Stimulated activated CD8-positive, alpha-beta memory T cell treated with anti-CD3 and anti-CD28 coated beads, Interleukin-2, amount 100 ng/mL, for 1 hour (primary cell): ENCODE results near the gene GPNMB.

Source experiments
- DNase-seq, 2 donors: peaks; one replicate each; pipeline ENCODE4 v3.0.0-alpha.2; 2020; ENCODE audit warnings: low read depth in 2 of 2

GPNMB gene

DNA sequence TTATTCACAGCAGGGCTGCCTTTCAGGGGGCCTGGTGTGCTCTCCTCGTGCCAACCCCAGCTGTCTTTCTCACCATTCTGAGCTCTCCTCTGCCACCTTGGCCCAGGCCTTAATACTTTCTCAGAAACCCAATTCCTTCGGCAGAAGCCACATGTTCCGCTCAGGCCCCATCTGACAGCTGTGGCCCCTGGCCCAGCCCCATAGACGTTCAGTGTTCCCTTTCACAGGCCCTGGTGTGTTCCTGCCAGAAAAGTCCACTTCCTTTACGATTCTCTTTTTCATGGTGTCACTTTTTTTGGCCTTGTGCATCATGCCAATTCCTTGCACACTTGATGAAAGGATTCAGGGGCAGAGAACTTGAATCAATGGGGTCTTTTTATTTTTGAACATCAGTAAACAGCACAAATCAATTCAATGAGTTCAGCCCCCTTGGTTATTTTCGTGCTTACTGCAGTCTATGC lies 15.9 kb upstream of the GPNMB start:
- no peak for DNase-seq

GRCh38 chr7:23232966-23233365 lies 13.6 kb upstream of the GPNMB start:
- DNase-seq: no peak

GRCh38 chr7:23234569-23235296 lies 11.8 kb upstream of the GPNMB start:
- DNase-seq: no peak

- no peak for DNase-seq
These were observed 10.8 kb upstream of the GPNMB start for GRCh38 chr7:23235813-23236221.

- DNase-seq: no peak
These were observed 9.6 kb upstream of the GPNMB start for GRCh38 chr7:23237000-23237399.

DNA sequence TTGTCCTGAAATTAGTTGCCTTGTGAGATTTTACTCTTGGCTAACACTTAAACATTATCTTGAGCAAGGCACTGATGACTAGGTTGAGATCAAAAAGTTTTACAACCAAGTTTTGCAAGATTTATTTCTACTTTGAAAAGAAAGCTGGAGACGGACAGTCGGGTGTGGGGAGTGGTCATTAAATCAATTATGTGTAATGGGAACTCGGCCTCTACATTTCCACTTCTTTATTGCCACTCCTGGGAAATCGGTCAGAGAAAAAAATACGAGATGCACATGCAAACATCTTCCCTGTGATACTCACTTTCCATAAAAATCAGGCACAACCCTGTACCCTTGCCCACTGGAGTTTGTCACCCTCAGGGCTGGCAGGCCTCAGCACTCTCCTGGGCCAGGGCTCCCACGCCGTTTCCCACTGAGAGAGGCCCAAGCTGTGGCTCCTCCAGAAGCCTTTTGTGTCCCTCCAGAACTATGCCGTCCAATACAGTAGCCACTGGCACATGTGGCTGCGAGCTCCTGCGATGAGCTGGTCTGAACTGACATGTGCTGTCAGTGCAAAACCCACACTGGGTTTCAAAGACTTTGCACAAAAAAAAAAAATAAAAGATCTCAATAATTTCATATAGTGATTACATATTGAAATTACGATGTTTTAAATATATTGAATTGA lies 7.5 kb upstream of the GPNMB start:
- no peak for DNase-seq

DNA sequence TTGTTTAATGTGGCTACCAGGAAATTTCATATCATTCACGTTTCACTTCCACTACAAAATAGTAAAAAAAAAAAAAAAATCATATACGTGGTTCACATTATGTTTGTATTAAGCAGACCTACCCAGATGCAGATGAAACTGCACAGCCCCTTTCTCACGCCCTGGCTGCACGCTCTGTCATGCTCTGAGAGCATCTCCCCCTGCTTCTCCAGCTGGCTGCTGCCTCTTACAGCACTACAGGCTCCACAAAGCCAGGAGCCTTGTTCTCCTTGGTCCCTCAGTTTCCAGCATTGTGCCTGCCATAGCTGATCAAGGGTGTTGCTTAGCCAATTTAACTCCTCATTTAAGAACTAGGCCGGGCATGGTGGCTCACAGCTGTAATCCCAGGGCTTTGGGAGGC lies 6.9 kb upstream of the GPNMB start:
- no peak for DNase-seq

GRCh38 chr7:23242321-23242720 lies 4.3 kb upstream of the GPNMB start:
- no peak for DNase-seq

GRCh38 chr7:23242935-23243334 lies 3.6 kb upstream of the GPNMB start:
- no peak for DNase-seq

GRCh38 chr7:23247046-23247602 lies 549 bp downstream of the GPNMB start:
- DNase-seq: no peak

GRCh38 chr7:23247603-23248335 lies 1.2 kb downstream of the GPNMB start:
- DNase-seq: no peak

DNA sequence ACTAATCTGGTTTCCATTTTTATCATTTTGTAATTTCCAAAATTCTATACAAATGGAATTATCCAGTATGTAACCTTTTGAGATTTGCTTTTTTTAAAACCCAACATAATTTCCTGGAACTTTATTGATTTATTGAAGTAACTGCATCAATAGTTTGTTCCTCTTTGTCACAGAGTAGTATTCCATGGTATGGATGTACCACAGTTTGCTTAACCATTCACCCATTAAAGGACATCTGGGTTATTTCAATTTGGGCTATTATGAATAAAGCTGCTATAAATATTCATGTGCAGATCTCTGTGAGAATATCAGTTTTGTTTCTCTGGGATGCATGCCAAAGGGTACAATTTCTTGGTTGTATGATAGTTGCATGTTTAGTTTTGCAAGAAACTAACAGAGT lies 2.9 kb downstream of the GPNMB start:
- no peak for DNase-seq

DNA sequence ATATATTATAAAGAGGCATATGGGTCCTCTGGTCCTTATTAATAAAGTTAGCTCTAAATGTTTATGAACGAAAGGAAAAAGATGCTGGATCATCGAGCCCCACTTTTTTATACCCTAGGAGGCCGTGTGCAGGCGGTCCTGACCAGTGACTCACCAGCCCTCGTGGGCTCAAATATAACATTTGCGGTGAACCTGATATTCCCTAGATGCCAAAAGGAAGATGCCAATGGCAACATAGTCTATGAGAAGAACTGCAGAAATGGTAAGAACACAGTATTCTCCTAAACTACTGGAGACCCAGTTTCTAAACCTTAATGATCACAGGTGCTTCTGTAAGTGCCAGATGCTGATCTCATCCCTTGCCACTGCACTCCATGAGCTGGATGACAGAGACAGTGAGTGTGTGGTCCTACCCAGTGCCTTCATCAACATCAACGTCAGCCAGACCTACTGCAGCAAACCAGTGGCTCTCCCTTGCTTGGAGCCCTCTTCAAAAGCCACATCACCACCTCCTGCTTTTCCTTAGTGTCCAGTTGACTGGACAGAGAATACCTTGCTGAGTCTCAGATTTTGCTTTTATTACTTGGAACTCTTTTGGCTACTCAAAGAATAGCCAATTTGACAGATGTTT lies 7.6 kb downstream of the GPNMB start:
- DNase-seq: no peak

DNA sequence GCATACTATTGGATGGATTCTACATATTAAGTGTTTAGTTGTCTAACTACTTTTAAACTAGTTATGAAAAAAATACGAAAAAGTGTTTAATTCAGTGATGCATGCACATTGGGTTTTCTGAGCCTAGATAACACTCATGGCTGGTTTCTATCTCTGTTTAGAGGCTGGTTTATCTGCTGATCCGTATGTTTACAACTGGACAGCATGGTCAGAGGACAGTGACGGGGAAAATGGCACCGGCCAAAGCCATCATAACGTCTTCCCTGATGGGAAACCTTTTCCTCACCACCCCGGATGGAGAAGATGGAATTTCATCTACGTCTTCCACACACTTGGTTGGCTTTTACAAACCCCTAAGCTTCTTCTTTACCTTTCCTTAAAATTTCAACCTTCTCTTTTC lies 10.2 kb downstream of the GPNMB start:
- no peak for DNase-seq

GRCh38 chr7:23260371-23260770 lies 13.8 kb downstream of the GPNMB start:
- no peak for DNase-seq

- DNase-seq: peak in 1 of 2 donors; percentile 19
These were observed 15.4 kb downstream of the GPNMB start for GRCh38 chr7:23261843-23262452.

DNA sequence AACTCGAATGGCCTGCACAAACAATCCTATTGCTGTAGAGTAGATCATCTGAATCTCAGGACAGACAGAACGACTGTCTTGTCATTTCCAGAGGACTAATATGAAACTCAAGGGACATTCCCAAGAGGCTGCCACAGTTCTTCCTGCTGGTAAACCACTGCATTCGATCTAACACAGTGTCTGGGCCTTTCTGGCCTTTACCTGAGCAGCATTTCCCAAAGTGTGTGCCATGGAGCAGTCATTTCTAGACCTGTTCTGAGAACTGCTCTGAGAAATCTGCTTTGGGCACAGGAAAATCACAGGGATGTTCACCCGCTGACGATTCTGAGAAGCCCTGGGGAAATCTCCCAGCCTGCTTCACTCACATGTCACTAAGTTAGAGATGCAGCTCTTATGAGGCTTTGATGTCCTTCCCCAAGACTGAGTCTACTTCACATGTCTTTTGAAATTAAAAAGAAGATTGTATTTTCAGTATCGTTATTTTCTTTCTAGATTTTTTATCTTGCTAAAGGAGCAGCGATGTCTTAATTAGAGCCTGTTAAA lies 18.4 kb downstream of the GPNMB start:
- no peak for DNase-seq

GRCh38 chr7:23266918-23267317 lies 20.3 kb downstream of the GPNMB start:
- DNase-seq: no peak

DNA sequence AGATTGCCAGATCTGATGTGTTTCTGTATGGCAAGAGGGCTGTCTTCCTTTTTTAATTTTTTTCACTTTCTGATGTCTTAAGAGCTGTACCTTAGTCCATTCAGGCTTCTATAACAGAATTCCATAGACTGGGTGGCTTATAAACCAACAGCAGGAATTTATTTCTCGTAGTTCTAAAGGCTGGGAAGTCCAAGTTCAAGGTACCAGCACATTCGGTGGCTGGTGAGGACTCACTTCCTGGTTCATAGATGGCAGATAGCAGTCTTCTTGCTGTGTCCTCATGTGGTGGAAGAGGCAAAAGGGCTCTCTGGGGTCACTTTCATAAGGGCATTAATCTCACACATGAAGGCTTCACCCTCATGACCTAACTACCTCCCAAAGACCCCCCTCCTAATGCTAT lies 20.8 kb downstream of the GPNMB start:
- DNase-seq: no peak

DNA sequence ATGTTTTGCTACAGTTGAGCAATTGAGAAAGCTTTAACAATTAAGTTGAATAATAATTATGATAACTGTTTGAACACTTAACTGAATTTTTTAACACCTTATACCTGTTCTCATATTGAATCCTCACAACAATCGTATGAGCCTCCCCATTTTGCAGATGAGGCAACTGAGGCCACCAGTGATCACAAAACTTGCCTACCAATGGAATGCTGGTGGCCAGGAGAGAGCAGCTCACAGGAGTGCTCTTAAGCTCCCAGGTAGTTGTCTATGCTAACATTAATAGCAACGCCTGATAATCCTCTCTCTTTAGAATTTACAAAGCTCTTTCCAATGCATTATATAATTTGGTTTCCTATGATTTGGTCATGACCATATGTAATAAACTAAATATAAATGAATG lies 21.6 kb downstream of the GPNMB start:
- DNase-seq: no peak

DNA sequence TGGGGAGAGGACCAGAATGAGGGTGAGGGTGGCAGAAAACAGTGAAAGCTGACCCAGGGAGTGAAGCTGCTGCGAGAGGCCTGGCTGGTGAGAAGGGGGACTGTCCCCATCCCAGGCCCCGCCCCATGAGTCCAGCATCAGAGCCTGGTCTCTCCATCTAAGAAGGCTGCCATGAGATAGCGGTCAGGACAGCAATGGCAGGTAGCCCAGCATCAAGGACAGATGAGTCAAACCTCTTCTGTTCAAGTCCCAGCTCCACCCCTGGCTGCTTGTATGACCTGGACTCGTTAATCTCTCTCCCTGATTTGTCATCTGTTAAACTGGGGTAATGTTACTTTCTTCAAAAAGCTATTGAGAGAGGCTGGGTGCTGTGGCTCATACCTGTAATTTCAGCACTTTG lies 22.2 kb downstream of the GPNMB start:
- no peak for DNase-seq
